MCF 10A (cell line): ENCODE results near the gene PKNOX2. TPM values are rescaled to one million over a fixed set of nuclear protein-coding genes. Genes with fewer than 3 reads are reported as not detected.

Experiments
- BruUV-seq: library from RNA; stranded (reverse); fragments of 400-500 nt; replicated peaks from 2 replicates; lab custom pipeline; 2021; lab: Mats Ljungman, UMichigan
- CTCF ChIA-PET: fragments of 300-600 bp; sonication (Branson Sonifier 250); formaldehyde crosslinking; extraction: SDS; loops from one replicate; lab custom pipeline; 2021; ENCODE audit warnings: antibody characterized with exemption, inconsistent platforms; lab: Yijun Ruan, JAX
- POLR2A ChIA-PET: fragments of 300-600, 350-650 bp; sonication (Branson Sonifier 250); formaldehyde crosslinking; extraction: SDS; loops from one replicate; lab custom pipeline; 2020; ENCODE audit warnings: antibody characterized with exemption, inconsistent platforms; lab: Yijun Ruan, JAX
- DNase-seq: peaks from one replicate; pipeline ENCODE4 v3.0.0-alpha.2; 2018; ENCODE audit not compliant: unreplicated experiment
- H3K27ac Mint-ChIP-seq: one replicate; pipeline ENCODE4 v1.8.0; 2022; ENCODE audit warnings: mild to moderate bottlenecking, low read depth, mixed read lengths; ENCODE audit not compliant: unreplicated experiment
- H3K27me3 Mint-ChIP-seq: one replicate; pipeline ENCODE4 v1.8.0; 2022; ENCODE audit warnings: mixed read lengths; ENCODE audit not compliant: insufficient read depth, unreplicated experiment
- H3K36me3 Mint-ChIP-seq: one replicate; pipeline ENCODE4 v1.8.0; 2022; ENCODE audit warnings: mild to moderate bottlenecking, moderate library complexity, mixed read lengths; ENCODE audit not compliant: insufficient read depth, unreplicated experiment
- H3K4me1 Mint-ChIP-seq: one replicate; pipeline ENCODE4 v1.8.0; 2022; ENCODE audit warnings: mixed read lengths; ENCODE audit not compliant: insufficient read depth, unreplicated experiment
- H3K4me3 Mint-ChIP-seq: one replicate; pipeline ENCODE4 v1.8.0; 2022; ENCODE audit warnings: mild to moderate bottlenecking, moderate library complexity, mixed read lengths; ENCODE audit not compliant: unreplicated experiment
- H3K9me3 Mint-ChIP-seq: one replicate; pipeline ENCODE4 v1.8.0; 2022; ENCODE audit warnings: mixed read lengths; ENCODE audit not compliant: unreplicated experiment
- CTCF ChIP-seq: fragments of 200-600 bp; IDR thresholded peaks from one replicate; pipeline ENCODE4 v1.8.0; 2022; ENCODE audit warnings: antibody characterized with exemption, mild to moderate bottlenecking; ENCODE audit not compliant: unreplicated experiment
- intact Hi-C: fragments of 100-400 bp; cut with micrococcal nuclease; formaldehyde crosslinking; loops from 2 replicates; pipeline ENCODE4 v1.14.1; 2022
- total RNA-seq: library from RNA; stranded (reverse); gene quantifications from 2 replicates; pipeline ENCODE4 v1.2.3, GENCODE V29; 2022

The PKNOX2 gene
- total RNA-seq, 1 experiment from 2014 or later = not detected

DNA sequence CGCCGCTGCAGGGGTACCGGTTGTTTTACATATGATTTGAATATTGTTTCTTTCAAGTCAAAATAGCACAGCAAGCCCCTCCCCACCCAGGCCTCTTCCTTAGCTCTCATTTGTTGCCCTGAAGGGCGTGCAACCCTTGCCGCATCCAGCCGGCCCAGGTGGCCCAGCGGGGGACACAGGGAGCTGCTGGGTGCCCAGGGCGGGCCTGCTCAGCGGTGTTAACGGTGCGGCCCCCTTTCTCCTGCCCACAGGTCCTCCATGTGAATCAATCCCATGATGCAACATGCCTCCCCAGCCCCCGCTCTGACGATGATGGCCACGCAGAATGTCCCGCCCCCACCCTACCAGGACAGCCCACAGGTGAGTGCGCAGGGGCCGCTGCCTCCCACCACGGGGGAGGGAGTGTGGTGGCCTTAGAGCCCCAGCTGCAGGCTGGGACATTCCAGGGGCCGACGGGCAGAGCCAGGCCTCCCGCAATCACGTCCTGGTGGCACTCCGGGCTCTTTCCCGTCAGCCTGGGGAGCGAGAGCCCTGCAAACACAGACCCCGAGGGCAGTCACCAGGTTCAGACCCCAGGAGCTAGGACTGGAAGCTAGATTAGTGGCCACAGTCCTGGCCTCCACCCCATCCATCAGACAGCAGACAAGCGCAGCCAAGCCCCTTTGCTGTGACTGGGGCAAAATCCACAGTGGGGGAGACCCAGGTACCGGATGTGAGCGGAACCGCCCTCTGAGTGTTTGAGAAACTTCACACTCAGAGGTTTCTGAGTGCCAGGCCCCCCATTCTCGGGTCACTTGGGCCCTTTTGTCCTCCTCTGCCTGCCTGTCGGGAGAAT, 186.7 kb downstream of the PKNOX2 start:
- peaks cover 12% of the 10 kb centered on the region for H3K27me3 Mint-ChIP-seq
- no peak overlapping the region for H3K27ac Mint-ChIP-seq
- H3K9me3 Mint-ChIP-seq = no peaks in the 10 kb centered on the region
- no peaks in the 10 kb centered on the region for H3K4me1 Mint-ChIP-seq
- no peak for DNase-seq
- BruUV-seq = no TSS peak
- no peak overlapping the region for H3K4me3 Mint-ChIP-seq
- ChIA-PET CTCF (interaction anchor here (0.5 to 10.2 kb wide), 14 partner anchors 12 to 435 kb away, joined by 3 to 192 read pairs (median 3); partner anchors contain the start of genes HEPACAM and PKNOX2), POLR2A (no interaction called here)
- intact Hi-C loops = no loop called here
- no peak for TF ChIP-seq CTCF
- H3K36me3 Mint-ChIP-seq = no peaks in the 10 kb centered on the region

- intact Hi-C loops = no loop called here
- no TSS peak for BruUV-seq
- TF ChIP-seq CTCF = no peak
- CTCF ChIA-PET = interaction anchor here (0.7 to 1.2 kb wide), 6 partner anchors 12 to 188 kb away, joined by 3 to 6 read pairs (median 4); no protein-coding TSS in a partner anchor
- DNase-seq = no peak
- H3K36me3 Mint-ChIP-seq = no peaks in the 10 kb centered on the region
- no peak overlapping the region for H3K27ac Mint-ChIP-seq
- POLR2A ChIA-PET = no interaction called here
- peaks cover 11% of the 10 kb centered on the region for H3K27me3 Mint-ChIP-seq
- H3K9me3 Mint-ChIP-seq = no peaks in the 10 kb centered on the region
- no peak overlapping the region for H3K4me3 Mint-ChIP-seq
- no peaks in the 10 kb centered on the region for H3K4me1 Mint-ChIP-seq
Observed at GRCh38 chr11:125351868-125352250, 187.3 kb downstream of the PKNOX2 start.

DNA sequence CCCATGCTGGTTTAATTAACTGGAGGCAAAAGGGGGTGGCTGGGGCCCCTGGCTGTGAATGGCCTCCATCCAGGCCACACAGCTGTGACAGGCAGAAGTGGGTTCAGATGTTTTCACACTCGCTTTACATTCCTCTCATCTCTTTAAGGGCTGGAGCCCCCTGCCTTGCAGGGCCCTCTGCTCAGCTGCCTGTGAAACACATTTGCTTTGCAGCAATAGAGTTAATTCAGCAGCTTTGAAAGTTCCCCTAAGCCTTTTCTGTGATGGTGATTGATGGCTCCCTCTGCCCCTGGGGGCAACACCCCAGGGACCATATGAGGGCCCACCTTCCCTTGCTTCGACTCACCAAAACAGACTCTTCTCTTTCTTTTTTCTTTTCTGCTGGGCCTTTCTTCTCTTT, 192.2 kb downstream of the PKNOX2 start:
- Mint-ChIP-seq H3K4me3 (no peak overlapping the region), H3K27me3 (peaks cover 7% of the 10 kb centered on the region), H3K27ac (no peak overlapping the region), H3K9me3 (no peaks in the 10 kb centered on the region), H3K36me3 (no peaks in the 10 kb centered on the region), H3K4me1 (no peaks in the 10 kb centered on the region)
- intact Hi-C loops = no loop called here
- no peak for DNase-seq
- CTCF ChIA-PET = interaction anchor here (0.6 to 4.3 kb wide), 6 partner anchors 10 to 261 kb away, joined by 3 to 42 read pairs (median 4); partner anchors contain the start of gene PKNOX2
- POLR2A ChIA-PET = interaction anchor here (0.9 kb wide), 1 partner anchor 12 kb away, joined by 3 read pairs; no protein-coding TSS in a partner anchor
- TF ChIP-seq CTCF = no peak
- no TSS peak for BruUV-seq

- DNase-seq = no peak
- H3K4me1 Mint-ChIP-seq = no peaks in the 10 kb centered on the region
- no peaks in the 10 kb centered on the region for H3K27me3 Mint-ChIP-seq
- ChIA-PET CTCF (interaction anchor here (0.6 to 4.3 kb wide), 10 partner anchors 11 to 357 kb away, joined by 3 to 42 read pairs (median 4); partner anchors contain the start of gene PKNOX2), POLR2A (no interaction called here)
- TF ChIP-seq CTCF = no peak
- no peak overlapping the region for H3K27ac Mint-ChIP-seq
- no peak overlapping the region for H3K4me3 Mint-ChIP-seq
- intact Hi-C loops = no loop called here
- H3K9me3 Mint-ChIP-seq = no peaks in the 10 kb centered on the region
- no TSS peak for BruUV-seq
- no peaks in the 10 kb centered on the region for H3K36me3 Mint-ChIP-seq
Observed at GRCh38 chr11:125357551-125357950, 193.0 kb downstream of the PKNOX2 start.
